Type B pancreatic cell (in vitro differentiated cells): ENCODE results near the gene PRR15. TPM values are rescaled to one million over a fixed set of nuclear protein-coding genes. Genes with fewer than 3 reads are reported as not detected.

Experiments
- DNase-seq: peaks from one replicate; pipeline ENCODE4 v3.0.0; 2021; ENCODE audit warnings: mixed read lengths; ENCODE audit not compliant: unreplicated experiment; ENCODE audit errors: extremely low spot score
- H3K27ac Mint-ChIP-seq: 2 replicates; pipeline ENCODE4 v1.8.0; 2021; ENCODE audit warnings: mild to moderate bottlenecking, mixed read lengths
- H3K27me3 Mint-ChIP-seq: 2 replicates; pipeline ENCODE4 v1.8.0; 2021; ENCODE audit warnings: mixed read lengths
- H3K36me3 Mint-ChIP-seq: 2 replicates; pipeline ENCODE4 v1.8.0; 2021; ENCODE audit warnings: mixed read lengths
- H3K4me1 Mint-ChIP-seq: one replicate; pipeline ENCODE4 v1.8.0; 2021; ENCODE audit warnings: mixed read lengths; ENCODE audit not compliant: unreplicated experiment
- H3K4me3 Mint-ChIP-seq: 2 replicates; pipeline ENCODE4 v1.8.0; 2021; ENCODE audit warnings: mild to moderate bottlenecking, mixed read lengths
- H3K9me3 Mint-ChIP-seq: 2 replicates; pipeline ENCODE4 v1.8.0; 2021; ENCODE audit warnings: mixed read lengths
- CTCF ChIP-seq: fragments of 200-600 bp; sonication (generic); conservative IDR thresholded peaks from 2 replicates; pipeline ENCODE4 v1.5.0; 2021; ENCODE audit warnings: antibody characterized with exemption, mild to moderate bottlenecking
- total RNA-seq: library from RNA; stranded (reverse); gene quantifications from 2 replicates; pipeline ENCODE4 v1.2.1, GENCODE V29; 2021; ENCODE audit warnings: low replicate concordance

The PRR15 gene
- total RNA-seq, 1 donor from 2014 or later = 10.8 TPM

GRCh38 chr7:29609162-29610037 lies 45.8 kb downstream of the PRR15 start:
- TF ChIP-seq CTCF = peak; percentile 82
- no peak for DNase-seq
- Mint-ChIP-seq H3K4me3 (peak overlapping the region; percentile 18), H3K4me1 (peaks cover 32% of the 10 kb centered on the region), H3K9me3 (peaks cover 9% of the 10 kb centered on the region), H3K27me3 (no peaks in the 10 kb centered on the region), H3K27ac (peak overlapping the region; percentile 66), H3K36me3 (no peaks in the 10 kb centered on the region)

GRCh38 chr7:29610086-29610485 lies 46.5 kb downstream of the PRR15 start:
- Mint-ChIP-seq H3K36me3 (no peaks in the 10 kb centered on the region), H3K4me3 (no peak overlapping the region), H3K27ac (peak overlapping the region; percentile 66), H3K4me1 (peaks cover 34% of the 10 kb centered on the region), H3K9me3 (peaks cover 9% of the 10 kb centered on the region), H3K27me3 (no peaks in the 10 kb centered on the region)
- no peak for DNase-seq
- TF ChIP-seq CTCF = peak; percentile 51

GRCh38 chr7:29611941-29612544 lies 48.4 kb downstream of the PRR15 start:
- H3K36me3 Mint-ChIP-seq = no peaks in the 10 kb centered on the region
- H3K4me3 Mint-ChIP-seq = no peak overlapping the region
- H3K27ac Mint-ChIP-seq = no peak overlapping the region
- H3K9me3 Mint-ChIP-seq = peaks cover 10% of the 10 kb centered on the region
- DNase-seq = no peak
- H3K4me1 Mint-ChIP-seq = peaks cover 23% of the 10 kb centered on the region
- no peak for TF ChIP-seq CTCF
- H3K27me3 Mint-ChIP-seq = no peaks in the 10 kb centered on the region

GRCh38 chr7:29612596-29612995 lies 49.0 kb downstream of the PRR15 start:
- Mint-ChIP-seq H3K36me3 (no peaks in the 10 kb centered on the region), H3K4me1 (peaks cover 23% of the 10 kb centered on the region), H3K9me3 (peaks cover 14% of the 10 kb centered on the region), H3K4me3 (no peak overlapping the region), H3K27ac (no peak overlapping the region), H3K27me3 (no peaks in the 10 kb centered on the region)
- no peak for DNase-seq
- no peak for TF ChIP-seq CTCF

GRCh38 chr7:29613100-29613499 lies 49.5 kb downstream of the PRR15 start:
- Mint-ChIP-seq H3K27ac (peak overlapping the region; percentile 43), H3K36me3 (no peaks in the 10 kb centered on the region), H3K27me3 (no peaks in the 10 kb centered on the region), H3K9me3 (peaks cover 14% of the 10 kb centered on the region), H3K4me3 (peak overlapping the region; percentile 17), H3K4me1 (peaks cover 23% of the 10 kb centered on the region)
- DNase-seq = no peak
- TF ChIP-seq CTCF = no peak
